IPS DF 4.7 (cell line): ENCODE data around the gene USP22.

Source experiments
- DNase-seq: peaks from one replicate; pipeline ENCODE4 v3.0.0-alpha.2; 2013; ENCODE audit warnings: low spot score; ENCODE audit errors: extremely low read depth

The USP22 gene

DNA sequence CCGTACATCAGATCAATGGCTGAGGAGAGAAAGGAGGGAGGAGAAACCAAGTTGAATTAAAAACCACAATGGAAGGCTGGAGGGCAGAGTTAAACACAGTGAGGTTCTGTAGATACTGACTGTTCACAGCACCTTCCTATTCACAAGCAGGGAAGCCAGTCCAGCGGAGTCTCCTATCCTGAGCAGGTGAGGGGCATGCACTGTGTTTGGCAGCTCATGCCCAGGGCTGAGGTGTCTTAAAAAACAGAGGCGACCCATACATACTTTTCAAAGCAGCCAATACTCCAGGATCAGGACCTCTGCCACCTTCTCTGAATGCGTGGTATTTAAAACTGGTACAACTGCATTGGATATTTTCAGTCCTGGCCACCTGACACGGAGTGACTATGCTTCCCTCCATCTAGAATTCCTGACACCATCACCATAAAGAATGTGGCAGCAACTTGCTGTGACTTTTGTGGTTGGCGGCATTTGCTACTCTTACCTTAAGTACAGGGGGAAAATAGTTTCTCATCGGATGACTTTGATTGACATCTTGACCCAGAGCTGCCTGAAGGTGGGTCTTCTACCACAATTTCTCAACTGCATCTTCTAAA is 21.5 kb downstream of the USP22 start:
- no peak for DNase-seq

DNA sequence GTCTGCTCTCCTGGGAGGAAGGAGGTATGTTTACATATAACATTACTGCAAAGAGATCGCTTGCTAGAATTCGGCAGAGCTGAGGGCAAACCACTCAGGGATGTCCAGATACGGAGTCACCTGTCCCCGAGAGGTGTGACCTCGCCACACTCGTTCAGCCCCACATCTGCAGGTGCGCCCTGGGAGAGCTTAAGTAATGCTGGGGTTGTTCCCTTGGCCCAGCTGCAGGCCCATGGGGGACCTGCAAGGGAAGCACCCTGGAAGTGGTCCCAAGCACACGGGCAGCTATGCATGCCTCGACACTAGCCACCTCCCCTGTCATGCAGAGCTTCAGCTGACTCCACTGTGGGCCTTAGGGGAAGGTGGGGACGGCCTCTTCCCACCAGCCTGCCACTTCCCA is 22.2 kb downstream of the USP22 start:
- DNase-seq, result no peak

DNA sequence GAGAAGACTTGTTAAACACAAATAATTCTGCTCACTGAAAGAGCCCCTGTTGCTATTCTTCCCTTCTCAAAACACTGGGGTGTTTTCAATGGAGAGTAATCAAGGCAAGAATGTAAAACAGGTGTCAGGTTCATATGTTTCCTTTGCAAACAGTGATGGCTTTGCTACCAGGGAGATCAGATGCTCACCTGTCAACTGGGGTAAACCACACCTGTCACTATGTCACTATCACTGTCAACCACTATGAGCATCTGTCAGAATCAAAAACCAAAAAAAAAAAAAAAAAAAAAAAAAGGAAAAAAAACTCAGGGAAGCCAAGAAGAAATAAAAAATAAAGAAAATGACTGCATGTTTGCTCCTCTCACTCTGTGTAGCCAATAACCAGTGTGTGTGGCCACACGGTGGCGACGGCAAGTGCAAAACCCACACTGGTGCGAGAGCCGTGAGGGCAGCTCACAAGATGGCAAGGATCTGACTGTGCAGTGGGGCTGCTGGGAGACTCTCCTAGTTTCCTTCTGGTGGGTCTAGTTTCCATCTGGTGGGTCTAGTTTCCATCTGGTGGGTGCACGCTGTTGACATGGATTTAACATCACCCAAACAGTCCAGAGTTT is 22.7 kb downstream of the USP22 start:
- DNase-seq, result no peak

DNA sequence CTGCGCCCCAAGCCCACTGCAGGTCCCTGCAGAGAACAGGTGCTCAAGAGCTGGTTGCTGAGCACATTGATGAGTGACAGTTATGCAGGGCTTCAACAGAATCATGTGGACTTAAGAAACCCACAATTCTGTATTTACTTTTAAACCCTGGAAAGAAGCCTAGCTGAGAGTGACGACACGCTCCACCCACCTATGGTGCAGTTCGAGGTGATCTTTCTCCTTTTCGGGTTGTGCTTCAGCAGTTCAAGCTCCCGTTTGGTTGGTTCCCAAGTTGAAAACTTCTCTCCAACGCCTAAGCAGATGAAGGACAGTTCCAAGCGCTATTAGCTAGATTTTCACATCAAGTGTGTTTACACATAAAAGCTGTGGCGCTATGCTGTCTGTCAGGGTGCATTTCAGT is 23.9 kb downstream of the USP22 start:
- DNase-seq, result no peak

DNA sequence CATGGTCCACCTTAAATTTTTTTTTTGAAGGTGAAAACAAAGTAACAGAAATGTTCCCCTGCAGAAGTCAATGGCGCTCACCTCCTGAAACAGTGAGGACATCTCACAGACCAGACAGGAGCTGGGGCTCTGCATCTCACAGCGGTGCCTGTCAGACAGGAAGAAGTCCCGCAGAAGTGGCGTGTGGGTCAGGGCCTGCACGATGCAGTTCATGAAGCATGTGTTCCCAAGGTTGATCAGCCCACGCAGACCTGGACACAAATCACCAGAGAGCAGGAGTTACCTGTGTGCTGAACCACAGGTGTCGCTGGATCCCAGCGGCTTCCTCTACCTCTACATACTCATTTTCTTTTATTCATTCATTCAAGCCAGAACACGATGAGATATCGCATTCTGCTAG is 24.9 kb downstream of the USP22 start:
- DNase-seq, result no peak

DNA sequence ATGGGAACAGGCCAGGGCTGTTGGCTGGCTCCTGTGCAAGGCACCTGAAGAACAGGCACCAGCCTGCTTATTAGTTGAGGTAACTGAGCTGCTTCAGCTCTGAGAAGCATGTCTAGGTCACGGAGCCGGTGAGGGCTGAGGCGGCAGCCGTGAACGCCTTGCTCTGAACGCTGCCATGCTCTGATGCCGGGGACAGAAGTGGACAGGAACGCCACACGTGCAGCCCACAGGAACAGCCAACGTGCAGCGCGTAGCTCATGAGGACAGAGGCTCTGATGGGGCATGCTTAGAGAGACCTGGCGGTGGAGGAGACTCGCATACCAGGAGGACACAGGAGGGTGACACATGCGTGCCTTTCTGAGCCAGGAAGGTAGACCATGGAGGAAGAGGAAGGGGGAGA is 25.6 kb downstream of the USP22 start:
- DNase-seq, result no peak

DNA sequence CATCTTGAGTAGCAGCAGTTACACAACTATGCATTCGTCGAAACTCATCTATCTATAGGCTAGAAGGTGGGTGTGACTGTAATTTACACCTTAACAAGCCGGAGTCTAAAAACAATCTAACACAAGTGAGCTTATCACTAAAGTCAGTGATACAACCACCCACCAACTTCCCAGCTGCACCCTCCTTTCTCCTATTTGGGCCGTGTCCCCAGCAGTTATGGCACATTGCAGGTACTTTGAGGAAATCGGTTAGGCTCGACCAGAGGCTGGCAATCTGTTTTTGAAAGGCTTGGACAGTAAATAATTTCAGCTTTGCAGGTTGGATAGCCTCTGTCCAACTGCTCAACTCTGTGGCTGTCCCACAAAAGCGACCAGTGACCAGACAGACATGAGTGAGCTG is 26.0 kb downstream of the USP22 start:
- DNase-seq, result no peak

DNA sequence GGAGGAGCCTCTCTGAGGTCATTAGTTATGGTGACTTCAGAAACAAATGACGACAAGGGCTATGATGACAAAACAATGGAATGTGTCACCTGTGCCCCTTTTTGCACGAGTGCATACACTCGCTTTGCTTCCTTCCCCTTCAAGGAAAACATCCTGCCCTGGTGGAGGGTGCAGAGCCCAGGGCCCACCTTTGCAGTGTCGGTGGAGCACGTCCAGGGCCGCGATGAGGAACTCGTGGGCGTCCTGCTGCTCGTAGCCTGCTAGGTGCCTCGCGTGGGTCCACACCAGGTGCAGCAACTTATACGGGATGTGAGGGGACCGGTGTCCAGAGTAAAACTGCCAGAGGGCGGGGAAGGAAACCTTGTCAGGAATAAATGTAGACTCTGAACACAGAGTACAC is 27.2 kb downstream of the USP22 start:
- DNase-seq, result no peak

DNA sequence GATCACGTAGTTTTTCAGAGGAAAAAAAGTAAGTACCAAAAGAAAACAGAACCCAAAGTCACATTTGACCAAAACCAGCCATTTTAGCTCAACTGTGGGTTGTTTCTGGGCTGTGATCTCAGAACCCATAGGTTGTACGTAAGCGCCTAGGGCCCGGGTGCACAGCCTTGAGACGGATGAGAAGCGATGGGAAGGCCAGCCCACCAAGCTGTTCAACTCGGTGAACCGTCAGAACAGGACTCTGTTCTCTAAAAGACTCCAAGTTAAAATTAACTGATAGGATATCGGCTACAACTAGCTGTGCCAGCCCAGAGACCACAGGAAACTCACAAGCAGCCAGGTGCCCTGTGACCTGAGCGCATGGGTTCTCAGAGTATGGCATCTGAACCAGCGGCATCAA is 28.3 kb downstream of the USP22 start:
- DNase-seq, result no peak

DNA sequence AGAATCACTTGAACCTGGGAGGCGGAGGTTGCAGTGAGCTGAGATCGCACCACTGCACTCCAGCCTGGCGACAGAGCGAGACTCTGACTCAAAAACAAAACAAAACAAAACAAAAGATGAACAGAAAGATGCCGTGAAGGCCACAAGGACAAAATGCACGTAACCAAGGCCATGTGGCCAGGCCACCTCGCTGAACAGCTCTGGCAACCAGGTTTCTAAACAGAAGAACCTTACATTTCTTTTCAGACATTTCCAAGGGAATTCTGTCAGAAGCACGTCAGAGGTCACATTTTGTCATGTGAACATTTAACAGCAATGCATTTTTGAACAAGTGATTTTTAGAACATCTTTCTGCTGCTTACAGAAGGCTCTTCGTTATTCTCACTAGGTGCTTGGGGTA is 28.8 kb downstream of the USP22 start:
- DNase-seq, result no peak

DNA sequence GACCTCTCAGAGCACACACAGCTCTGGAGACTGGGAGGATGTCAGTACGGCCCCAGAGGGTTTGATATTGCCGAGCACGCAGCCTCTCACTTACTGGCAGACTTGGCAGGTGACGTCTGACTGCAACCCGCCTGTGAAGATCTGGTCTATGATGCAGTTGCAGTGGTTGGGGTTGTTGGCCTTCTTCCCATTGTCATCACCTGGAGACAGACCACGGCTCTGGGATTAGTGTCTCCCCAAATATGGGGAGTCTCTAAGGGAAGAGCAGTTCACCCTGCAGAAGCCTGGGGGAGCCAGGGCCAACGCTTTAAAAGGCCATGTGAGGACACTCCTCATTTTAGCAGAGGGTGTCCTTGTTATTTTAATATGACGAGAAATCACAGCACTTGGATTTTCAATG is 30.1 kb downstream of the USP22 start:
- no peak for DNase-seq

DNA sequence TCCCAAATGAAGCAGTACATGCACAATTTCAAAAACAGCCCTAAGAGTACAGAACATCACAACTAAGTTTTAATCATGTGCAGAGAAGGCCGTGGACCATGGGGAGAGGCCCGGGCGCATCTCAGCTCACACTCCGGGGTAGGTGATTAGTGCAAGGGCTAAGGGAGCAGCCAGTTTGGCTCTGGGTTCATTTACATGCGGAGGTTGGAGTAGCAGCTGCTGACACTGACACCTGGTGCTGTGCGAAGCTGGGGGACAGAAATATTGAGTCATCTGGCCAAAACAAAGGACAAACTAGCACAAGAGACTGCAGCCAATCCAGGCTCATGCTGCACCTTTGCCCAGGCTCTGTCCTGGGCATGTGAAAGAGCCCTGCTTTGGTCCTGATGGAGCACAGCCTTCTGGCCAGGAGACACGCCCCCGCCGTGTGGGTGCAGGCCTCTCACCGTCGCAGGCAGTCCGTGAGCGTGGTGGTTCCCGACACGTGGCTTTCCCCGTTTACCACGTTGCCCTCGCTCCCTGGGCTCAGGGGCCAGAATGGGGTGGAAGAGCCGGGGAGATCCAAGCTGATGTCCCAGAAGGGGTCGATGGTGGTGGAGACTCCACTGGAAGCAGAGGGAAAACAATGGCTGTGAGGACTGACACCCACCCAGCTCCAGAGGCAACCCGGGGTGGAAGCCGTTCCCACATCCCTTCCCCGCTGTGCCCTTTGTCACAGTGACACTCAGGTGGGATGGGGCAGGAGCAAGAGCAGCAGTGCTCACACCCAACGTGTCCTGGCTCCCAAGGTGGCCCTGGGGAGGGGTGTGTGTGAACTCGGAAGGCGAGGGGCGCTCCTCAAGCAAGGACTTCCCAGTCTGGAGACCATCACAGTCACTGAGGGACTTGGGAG is 31.9 kb downstream of the USP22 start:
- DNase-seq, result no peak

DNA sequence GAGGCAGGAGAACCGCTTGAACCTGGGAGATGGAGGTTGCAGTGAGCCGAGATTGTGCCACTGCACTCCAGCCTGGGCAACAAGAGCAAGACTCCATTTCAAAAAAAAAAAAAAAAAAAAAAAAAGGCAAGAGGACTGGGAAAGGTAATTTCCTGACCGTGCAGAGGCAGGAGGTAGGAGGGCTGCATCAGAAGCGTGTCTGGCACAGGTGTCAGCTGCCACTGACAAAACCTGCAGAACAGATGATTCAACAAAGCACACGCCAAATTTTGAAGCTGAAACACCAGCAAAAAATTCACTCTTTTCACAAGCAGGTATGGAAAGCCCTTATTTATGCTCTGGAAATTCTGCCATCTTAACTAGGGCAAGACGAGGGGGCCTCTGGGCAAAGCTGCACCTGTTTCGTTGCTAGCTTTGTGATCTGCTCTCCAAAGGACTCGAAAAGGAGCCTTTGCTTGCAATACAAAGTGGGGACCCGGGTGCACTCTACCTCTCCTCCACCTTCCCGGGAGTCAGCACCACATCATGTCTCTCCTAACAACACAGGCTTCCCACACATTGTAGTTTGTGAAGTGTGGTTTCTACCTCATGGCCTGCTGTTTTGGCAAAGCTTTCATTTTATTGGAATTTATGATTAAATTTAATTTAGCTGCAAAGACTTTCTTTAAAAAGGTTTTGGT is 33.7 kb downstream of the USP22 start:
- no peak for DNase-seq

DNA sequence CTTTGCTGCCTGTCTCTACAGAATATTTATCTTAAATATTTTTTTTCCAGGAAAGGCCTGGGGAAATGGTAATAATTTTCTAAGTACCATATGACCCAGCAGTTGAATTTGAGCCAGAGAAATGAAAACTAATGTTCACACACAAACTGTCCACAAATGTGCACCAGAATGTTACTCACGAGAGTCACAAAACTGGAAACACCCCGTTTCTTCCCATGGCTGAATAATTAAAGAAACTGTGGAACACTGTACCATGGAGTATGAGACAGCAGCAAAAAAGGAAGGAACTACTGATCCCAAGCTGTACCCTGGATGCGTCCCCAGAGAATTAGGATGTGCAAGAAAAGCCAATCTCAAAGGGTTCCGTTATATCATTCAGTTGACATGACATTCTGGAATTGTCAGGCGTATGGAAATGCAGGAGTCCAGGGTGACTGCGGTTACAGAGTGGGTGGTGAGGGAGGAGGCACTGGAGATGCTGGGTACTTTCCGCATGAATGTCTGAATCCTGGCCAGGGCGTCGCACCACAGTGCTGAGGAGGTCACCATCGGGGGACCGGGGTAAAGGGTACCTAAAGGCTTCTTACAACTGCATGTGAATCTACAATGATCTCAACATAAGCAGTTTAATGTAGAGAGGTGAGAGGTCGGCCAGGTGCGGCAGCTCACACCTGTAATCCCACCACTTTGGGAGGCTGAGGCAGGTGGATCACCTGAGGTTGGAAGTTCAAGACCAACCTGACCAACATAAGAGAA is 34.5 kb downstream of the USP22 start:
- DNase-seq, result no peak

DNA sequence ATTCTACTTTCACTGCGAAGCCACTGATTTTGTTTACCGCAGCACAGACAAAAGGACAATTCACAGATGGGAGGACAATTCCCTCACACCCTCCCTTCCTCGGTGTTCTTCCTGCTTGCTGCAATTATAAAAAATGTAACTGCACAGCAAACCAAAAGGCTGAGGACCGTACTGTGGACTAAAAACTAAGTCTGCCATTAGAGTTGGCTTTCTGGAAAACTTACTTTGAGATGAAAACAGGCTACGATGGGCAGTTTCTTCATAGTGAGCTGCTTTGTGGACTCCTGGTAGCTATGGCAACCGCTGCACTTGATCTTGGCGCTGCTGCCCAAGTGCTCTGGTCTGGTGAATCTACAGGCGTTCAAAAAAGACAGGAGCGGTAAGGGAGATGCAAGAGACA is 35.2 kb downstream of the USP22 start:
- no peak for DNase-seq

DNA sequence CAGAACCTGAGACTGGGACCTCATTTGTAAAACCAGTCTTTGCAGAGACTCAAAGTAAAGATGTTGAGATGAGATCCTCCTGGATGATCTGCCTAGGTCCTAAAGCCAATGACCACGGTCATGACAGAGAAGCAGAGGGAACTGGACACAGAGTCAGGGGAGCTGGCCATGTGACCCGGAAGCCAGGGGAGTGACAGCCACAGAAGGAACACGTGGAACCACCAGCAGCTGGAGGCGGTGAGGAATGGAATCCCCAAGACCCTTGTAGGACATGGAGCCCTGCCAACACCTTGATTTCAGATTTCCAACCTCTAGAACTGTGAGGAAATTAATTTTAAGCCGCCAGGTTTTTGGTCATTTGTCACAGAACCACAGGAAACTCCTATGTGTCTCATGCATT is 37.0 kb downstream of the USP22 start:
- DNase-seq, result no peak

DNA sequence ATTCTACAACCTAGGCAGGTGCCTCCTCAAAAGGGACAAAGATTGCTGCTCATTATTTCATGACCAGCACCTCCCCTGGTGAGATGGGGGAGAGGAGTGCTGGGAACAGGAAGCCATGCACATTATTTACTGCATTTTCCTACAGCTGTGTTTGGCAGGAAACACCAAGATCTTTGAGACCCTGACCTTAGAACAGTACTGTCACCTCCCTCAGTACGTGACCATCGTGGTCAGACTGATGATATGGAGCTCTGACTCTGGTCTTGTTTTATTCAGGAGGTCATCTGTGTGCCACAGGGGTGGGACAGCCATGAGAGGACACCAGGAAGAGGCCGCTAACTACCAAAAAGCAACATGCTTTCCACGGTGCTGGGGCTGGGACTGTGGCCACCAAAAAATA is 37.4 kb downstream of the USP22 start:
- DNase-seq, result no peak

DNA sequence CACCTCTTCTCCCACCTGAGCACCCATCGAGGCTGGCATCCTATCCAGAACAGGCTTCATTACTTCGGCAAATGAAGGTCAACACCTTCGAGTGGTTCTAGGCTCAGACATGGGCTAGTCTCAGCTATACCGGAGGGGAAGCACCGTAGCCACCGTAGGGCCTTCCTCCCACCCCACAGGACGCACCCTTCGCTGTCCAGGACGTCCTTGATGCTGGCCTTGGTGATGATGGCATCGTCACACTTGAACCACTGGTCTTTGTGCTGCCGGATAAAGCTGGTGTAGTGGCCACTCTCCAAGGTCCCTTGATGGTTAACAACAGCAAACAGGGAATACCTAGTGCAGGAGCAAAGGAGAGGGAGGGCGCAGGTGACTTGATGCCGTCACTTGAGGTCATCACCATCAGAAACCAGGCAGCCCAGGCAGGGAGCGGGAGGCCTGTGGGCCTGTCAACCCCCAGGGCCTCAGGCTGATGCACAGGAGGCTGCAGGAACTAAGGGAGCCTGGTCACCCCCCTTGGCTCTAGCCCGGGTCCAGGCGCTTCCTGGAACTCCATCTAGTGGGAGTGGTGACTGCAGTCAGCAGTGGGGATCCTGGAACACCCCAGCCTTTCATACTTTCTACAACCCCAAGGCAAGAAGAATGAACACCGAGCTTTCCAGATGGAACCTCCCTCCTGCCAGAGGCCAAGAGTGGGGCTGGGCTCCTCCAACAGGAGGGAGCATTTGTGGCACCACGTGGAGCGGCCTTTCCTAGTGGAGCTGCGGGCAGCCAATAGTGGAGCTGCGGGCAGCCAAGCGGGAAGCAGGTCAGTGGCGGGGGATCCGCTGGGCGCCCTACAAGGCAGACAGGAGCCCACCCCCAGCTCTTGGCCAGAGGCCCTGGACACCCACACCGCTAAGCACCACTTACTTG is 38.5 kb downstream of the USP22 start:
- no peak for DNase-seq

DNA sequence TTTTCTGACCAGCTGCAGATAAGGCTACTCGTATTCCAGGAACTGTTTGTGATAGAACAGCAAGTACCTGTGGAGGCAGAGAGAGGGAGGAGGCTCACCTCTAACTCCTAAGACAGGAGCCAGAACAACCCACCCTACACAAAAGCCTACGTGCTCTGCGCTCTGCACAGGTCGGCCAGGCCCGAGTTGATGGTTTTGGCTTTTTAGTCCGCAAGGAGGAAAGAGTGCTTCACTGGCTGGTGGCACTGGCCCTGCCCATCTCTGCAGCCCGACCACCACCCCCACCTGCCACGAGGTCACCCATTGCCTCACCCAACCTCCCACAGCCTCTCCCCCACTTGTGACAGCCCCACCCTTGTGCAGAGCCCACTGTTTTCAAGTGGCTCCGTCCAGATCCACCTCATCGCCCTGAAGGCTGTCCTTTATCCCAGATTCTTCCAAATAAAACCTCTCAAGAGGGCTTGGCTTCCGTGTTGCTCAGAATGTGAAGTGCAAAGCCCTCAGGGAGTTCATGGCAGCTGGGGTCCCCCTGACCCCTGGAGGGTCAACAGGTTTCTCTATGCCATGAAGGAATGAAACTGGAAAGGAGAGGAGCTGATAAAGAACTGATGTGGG is 39.7 kb downstream of the USP22 start:
- no peak for DNase-seq
